B cell (primary cell): Measurements from ENCODE around the gene COL9A3. TPM values are rescaled to one million over a fixed set of nuclear protein-coding genes. Genes with fewer than 3 reads are reported as not detected.

ENCODE experiments used
- ATAC-seq: fragments of 200-7000 bp; cut with Tn5 transposase; one replicate; pipeline ENCODE4 v1.10.0; 2021; ENCODE audit warnings: low read depth, mild to moderate bottlenecking, moderate number of reproducible peaks, moderate library complexity
- CTCF ChIA-PET: fragments of 350-600 bp; sonication (Branson Sonifier 250); formaldehyde crosslinking; loops from one replicate; lab custom pipeline; 2021; ENCODE audit warnings: antibody characterized with exemption, inconsistent platforms; lab: Charles Lee
- POLR2A ChIA-PET: fragments of 350-600 bp; sonication (Branson Sonifier 250); formaldehyde crosslinking; loops from one replicate; lab custom pipeline; 2021; ENCODE audit warnings: antibody characterized with exemption; lab: Charles Lee
- DNase-seq: peaks from one replicate; pipeline ENCODE4 v3.0.0; 2013
- H2AFZ ChIP-seq: 2 replicates; pipeline ENCODE4 v1.6.1; 2012; ENCODE audit warnings: mild to moderate bottlenecking, low read depth, low read length; ENCODE audit not compliant: insufficient read depth, poor library complexity, severe bottlenecking
- H3K27ac ChIP-seq, 2 donors: 1 replicate in 1 of 2; 2 replicates in 1 of 2; pipeline ENCODE4 v1.5.1; 2012 to 2013; ENCODE audit warnings: low read length in 2 of 2, mild to moderate bottlenecking in 2 of 2, moderate library complexity in 1 of 2
- H3K27me3 ChIP-seq, 4 experiments: fragments of 200-600 bp in 1 of 4; sonication (generic) in 1 of 4; replicated peaks in 1 of 4; 1 replicate in 2 of 4; 2 replicates in 2 of 4; pipeline versions ENCODE4 v1.6.1 to v1.7.0; 2013 to 2016; ENCODE audit warnings: low read length in 3 of 4, mild to moderate bottlenecking in 2 of 4, mixed read lengths in 1 of 4, moderate library complexity in 1 of 4; ENCODE audit not compliant: insufficient read depth in 4 of 4, control insufficient read depth in 3 of 4; ENCODE audit errors: control extremely low read depth in 1 of 4
- H3K36me3 ChIP-seq, 2 experiments: replicated peaks in 1 of 2; 1 replicate in 1 of 2; 2 replicates in 1 of 2; pipeline versions ENCODE4 v1.6.1 to v1.7.1; 2013; ENCODE audit warnings: low read length in 1 of 2; ENCODE audit not compliant: insufficient read depth in 2 of 2, control insufficient read depth in 1 of 2; ENCODE audit errors: control extremely low read depth in 1 of 2, extremely low read depth in 1 of 2
- H3K4me1 ChIP-seq, 2 donors: fragments of 200-600 bp in 1 of 2; sonication (generic) in 1 of 2; 1 replicate in 1 of 2; 2 replicates in 1 of 2; pipeline versions ENCODE4 v1.5.1 to v1.6.1; 2013 to 2017; ENCODE audit warnings: low read length in 2 of 2; ENCODE audit not compliant: control insufficient read depth in 2 of 2, insufficient read depth in 2 of 2
- H3K4me2 ChIP-seq: replicated peaks from 2 replicates; pipeline ENCODE3; 2012; ENCODE audit warnings: mild to moderate bottlenecking, low read depth, low read length; ENCODE audit not compliant: poor library complexity, severe bottlenecking
- H3K4me3 ChIP-seq, 5 experiments: fragments of 200-600 bp in 1 of 5; sonication (generic) in 1 of 5; 1 replicate in 3 of 5; 2 replicates in 2 of 5; pipeline versions ENCODE4 v1.5.1 to v1.7.0; 2011 to 2016; ENCODE audit warnings: low read length in 4 of 5, mild to moderate bottlenecking in 4 of 5, low read depth in 2 of 5, control low read depth in 1 of 5, moderate library complexity in 1 of 5; ENCODE audit not compliant: insufficient read depth in 1 of 5; ENCODE audit errors: control extremely low read depth in 1 of 5, extremely low read depth in 1 of 5
- H3K79me2 ChIP-seq: fragments of 200-600 bp; sonication (generic); one replicate; pipeline ENCODE4 v1.6.0; 2016; ENCODE audit warnings: low read length; ENCODE audit not compliant: control insufficient read depth, insufficient read depth
- H3K9ac ChIP-seq: fragments of 200-600 bp; sonication (generic); 2 replicates; pipeline ENCODE4 v1.6.1; 2017; ENCODE audit warnings: mild to moderate bottlenecking, low read length, moderate library complexity
- H3K9me3 ChIP-seq, 3 donors: one replicate each; pipeline versions ENCODE4 v1.6.1 to v1.7.1; 2013; ENCODE audit warnings: low read length in 2 of 3; ENCODE audit not compliant: control insufficient read depth in 2 of 3, insufficient read depth in 1 of 3; ENCODE audit errors: control extremely low read depth in 1 of 3
- H4K20me1 ChIP-seq: 2 replicates; pipeline ENCODE4 v1.6.0; 2012; ENCODE audit warnings: mild to moderate bottlenecking, low read length; ENCODE audit not compliant: insufficient read depth, control insufficient read depth, poor library complexity, severe bottlenecking
- H3K27ac Mint-ChIP-seq: one replicate; pipeline ENCODE4 v1.8.0; 2021; ENCODE audit warnings: mixed read lengths
- H3K27me3 Mint-ChIP-seq: one replicate; pipeline ENCODE4 v1.8.0; 2021; ENCODE audit warnings: mixed read lengths
- H3K4me1 Mint-ChIP-seq: one replicate; pipeline ENCODE4 v1.8.0; 2021; ENCODE audit warnings: mixed read lengths
- H3K4me3 Mint-ChIP-seq: one replicate; pipeline ENCODE4 v1.8.0; 2021; ENCODE audit warnings: mixed read lengths
- H3K9me3 Mint-ChIP-seq: one replicate; pipeline ENCODE4 v1.8.0; 2022; ENCODE audit warnings: mixed read lengths; ENCODE audit not compliant: insufficient read depth
- EZH2 ChIP-seq: IDR thresholded peaks from 2 replicates; pipeline ENCODE4 v1.6.1; 2012; ENCODE audit warnings: borderline replicate concordance, low read depth, mild to moderate bottlenecking, moderate library complexity, low read length; ENCODE audit not compliant: insufficient read depth, poor library complexity, severe bottlenecking
- WGBS: methylation state at CpG from one replicate; pipeline ENCODE4 v1.1.5; 2013; ENCODE audit warnings: missing lambda C conversion rate; ENCODE audit not compliant: insufficient coverage; 5-methylcytosine and 5-hydroxymethylcytosine counted together
- intact Hi-C: fragments of 100-400 bp; cut with micrococcal nuclease; formaldehyde crosslinking; loops from one replicate; pipeline ENCODE4 v1.10.0; 2022
- polyA plus RNA-seq: library from polyadenylated mRNA; depleted of rRNA; stranded (reverse); fragments of >200 nt; gene quantifications from 2 replicates; pipeline ENCODE4 v1.2.3, GENCODE V29; 2012
- total RNA-seq, 2 donors: library from RNA; stranded (reverse); fragments of 120-200 nt in 1 of 2; gene quantifications; 1 replicate in 1 of 2; 2 replicates in 1 of 2; pipeline versions ENCODE4 v1.2.3 to v1.2.4, GENCODE V29; 2013 to 2022
- TF ChIP-seq, protein P1 (sequence below): fragments of 200-600 bp; IDR thresholded peaks from one replicate; pipeline ENCODE4 v1.8.0; 2022; ENCODE audit warnings: antibody characterized with exemption, mild to moderate bottlenecking

COL9A3 gene
- total and polyA plus RNA-seq, 2 donors (not counting 1 experiment from before 2014, with no cell fraction given): 10.7 to 96.3 TPM

GRCh38 chr20:62874964-62875344 lies 58.1 kb downstream of the COL9A3 start:
- ChIA-PET POLR2A (no interaction called here), CTCF (interaction anchor here (0.7 to 1.1 kb wide), 2 partner anchors 9 to 105 kb away, joined by 3 read pairs; no protein-coding TSS in a partner anchor)
- H3K27me3 Mint-ChIP-seq: peaks cover 7% of the 10 kb centered on the region
- H3K27ac ChIP-seq: no peak overlapping the region
- H3K9ac ChIP-seq: no peak overlapping the region
- H3K27ac Mint-ChIP-seq: no peak overlapping the region
- no peaks in the 10 kb centered on the region for H4K20me1 ChIP-seq
- no peak for ATAC-seq
- peaks cover 0 to 5% of the 10 kb centered on the region in 2 donors for H3K4me1 ChIP-seq
- H3K4me1 Mint-ChIP-seq: peaks cover 9% of the 10 kb centered on the region
- no peaks in the 10 kb centered on the region for H3K9me3 Mint-ChIP-seq
- H3K79me2 ChIP-seq: no peaks in the 10 kb centered on the region
- no peak for DNase-seq
- intact Hi-C loops: no loop called here
- peaks cover 0 to 8% (median 1%) of the 10 kb centered on the region in 4 experiments for H3K27me3 ChIP-seq
- no peak overlapping the region for H2AFZ ChIP-seq
- no peak overlapping the region for H3K4me3 ChIP-seq
- TF ChIP-seq EZH2: no peak
- TF ChIP-seq, protein P1, sequence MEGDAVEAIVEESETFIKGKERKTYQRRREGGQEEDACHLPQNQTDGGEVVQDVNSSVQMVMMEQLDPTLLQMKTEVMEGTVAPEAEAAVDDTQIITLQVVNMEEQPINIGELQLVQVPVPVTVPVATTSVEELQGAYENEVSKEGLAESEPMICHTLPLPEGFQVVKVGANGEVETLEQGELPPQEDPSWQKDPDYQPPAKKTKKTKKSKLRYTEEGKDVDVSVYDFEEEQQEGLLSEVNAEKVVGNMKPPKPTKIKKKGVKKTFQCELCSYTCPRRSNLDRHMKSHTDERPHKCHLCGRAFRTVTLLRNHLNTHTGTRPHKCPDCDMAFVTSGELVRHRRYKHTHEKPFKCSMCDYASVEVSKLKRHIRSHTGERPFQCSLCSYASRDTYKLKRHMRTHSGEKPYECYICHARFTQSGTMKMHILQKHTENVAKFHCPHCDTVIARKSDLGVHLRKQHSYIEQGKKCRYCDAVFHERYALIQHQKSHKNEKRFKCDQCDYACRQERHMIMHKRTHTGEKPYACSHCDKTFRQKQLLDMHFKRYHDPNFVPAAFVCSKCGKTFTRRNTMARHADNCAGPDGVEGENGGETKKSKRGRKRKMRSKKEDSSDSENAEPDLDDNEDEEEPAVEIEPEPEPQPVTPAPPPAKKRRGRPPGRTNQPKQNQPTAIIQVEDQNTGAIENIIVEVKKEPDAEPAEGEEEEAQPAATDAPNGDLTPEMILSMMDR: no peak
- peaks cover 0 to 3% of the 10 kb centered on the region in 2 experiments for H3K36me3 ChIP-seq
- no peak overlapping the region for H3K4me2 ChIP-seq
- no peak overlapping the region for H3K4me3 Mint-ChIP-seq
- no peaks in the 10 kb centered on the region for H3K9me3 ChIP-seq
- WGBS: 100% methylated on average over 2 of the region's 14 CpGs

GRCh38 chr20:62875419-62876361 lies 58.8 kb downstream of the COL9A3 start:
- no peak overlapping the region for H3K9ac ChIP-seq
- H3K27me3 Mint-ChIP-seq: peaks cover 6% of the 10 kb centered on the region
- H3K27ac Mint-ChIP-seq: no peak overlapping the region

More at GRCh38 chr20:62875419-62876361, 58.8 kb downstream of the COL9A3 start:
- H3K4me3 Mint-ChIP-seq: no peak overlapping the region
- 63% methylated on average over 30 of the region's 34 CpGs for WGBS
- Histone ChIP-seq H3K27me3 (peaks cover 0 to 8% (median 1%) of the 10 kb centered on the region in 4 experiments), H3K4me2 (no peak overlapping the region), H3K79me2 (no peaks in the 10 kb centered on the region), H4K20me1 (no peaks in the 10 kb centered on the region), H3K4me1 (peaks cover 0 to 5% of the 10 kb centered on the region in 2 donors), H2AFZ (no peak overlapping the region), H3K27ac (no peak overlapping the region), H3K36me3 (peaks cover 0 to 10% of the 10 kb centered on the region in 2 experiments), H3K9me3 (no peaks in the 10 kb centered on the region), H3K4me3 (no peak overlapping the region)
- DNase-seq (no peak), ATAC-seq (no peak)
- H3K9me3 Mint-ChIP-seq: no peaks in the 10 kb centered on the region
- intact Hi-C loops: no loop called here
- peaks cover 9% of the 10 kb centered on the region for H3K4me1 Mint-ChIP-seq
- TF ChIP-seq, protein P1: no peak
- no peak for TF ChIP-seq EZH2
- ChIA-PET CTCF (interaction anchor here (0.6 to 1.6 kb wide), 5 partner anchors 10 to 134 kb away, joined by 3 to 4 read pairs (median 3); partner anchors contain the start of gene TCFL5), POLR2A (no interaction called here)
